ENCODE results near the gene YBX3.
"Not testable (repeated sequence)": the region's sequence is repeated elsewhere in the genome, so short reads cannot be mapped to it uniquely, and the experiment has no call there.

YBX3 gene

DNA sequence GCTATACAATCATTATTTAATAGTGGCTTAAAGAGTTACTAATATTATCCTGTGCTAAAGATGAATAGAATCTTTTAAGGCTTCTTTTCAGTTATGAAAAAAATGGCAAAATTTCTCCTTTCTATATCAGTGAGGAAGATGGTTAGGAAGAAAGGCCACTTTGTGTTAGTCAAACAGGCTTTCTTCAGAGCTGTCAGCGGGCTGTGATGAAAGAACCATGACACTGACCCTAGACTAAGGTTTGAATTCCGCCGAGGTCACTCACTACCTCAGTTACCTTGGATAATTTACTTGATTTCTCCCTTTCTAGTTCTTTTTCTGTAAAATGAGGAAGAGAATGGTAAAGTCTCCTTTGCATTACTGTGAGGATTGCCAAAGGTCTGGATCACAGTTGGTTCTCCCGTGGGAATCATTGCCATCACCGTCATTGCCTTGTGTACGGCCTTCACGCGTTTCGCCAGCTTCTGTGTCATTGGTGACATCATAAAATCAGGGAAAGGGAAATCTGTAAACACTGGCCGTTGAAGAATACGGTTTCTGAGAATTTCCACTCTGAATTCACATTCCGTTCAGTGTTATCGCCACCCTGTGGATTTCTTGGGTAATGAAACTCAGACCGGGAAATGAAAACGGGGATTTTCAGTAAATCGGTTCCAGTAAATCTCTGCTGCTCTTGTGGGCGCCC lies 26.7 kb upstream of the YBX3 start:
- Histone ChIP-seq H3K36me3 (replicated peaks; ENCODE audit: insufficient read depth, low read length) (no peaks in the 10 kb centered on the region), H3K9ac (ENCODE audit: low read length) (no peak overlapping the region; the same call in 1 of the 2 replicates), H4K20me1 (ENCODE audit: insufficient read depth, low read length) (no peaks in the 10 kb centered on the region), H3K27ac (ENCODE audit: low read length) (no peak overlapping the region), H3K27me3 (replicated peaks; ENCODE audit: insufficient read depth, low read length) (no peaks in the 10 kb centered on the region), H3F3A (ENCODE audit: insufficient read depth, low read length) (no peaks in the 10 kb centered on the region), H3K4me3 (ENCODE audit: low read length) (peak overlapping the region; percentile 30; the same call in 1 of the 2 replicates), H2AFZ (ENCODE audit: low read length) (peak overlapping the region; percentile 64), H3K4me1 (ENCODE audit: low read length) (no peaks in the 10 kb centered on the region; the same call in 1 of the 2 replicates), H3K9me2 (replicated peaks; ENCODE audit: insufficient read depth, low read length) (no peaks in the 10 kb centered on the region), H3K9me3 (replicated peaks; ENCODE audit: insufficient read depth, low read length) (no peaks in the 10 kb centered on the region), H3K79me2 (ENCODE audit: low read length) (no peaks in the 10 kb centered on the region), H3K4me2 (ENCODE audit: low read depth, low read length) (peak overlapping the region; percentile 61)
- TF ChIP-seq EZH2 (optimal IDR thresholded peaks at IDR 0.05; ENCODE audit: low read depth, low read length) (no peak), EZH2phosphoT487 (IDR thresholded peaks at IDR 0.05; ENCODE audit: low read length) (no peak)
- TF ChIP-seq, protein P1, sequence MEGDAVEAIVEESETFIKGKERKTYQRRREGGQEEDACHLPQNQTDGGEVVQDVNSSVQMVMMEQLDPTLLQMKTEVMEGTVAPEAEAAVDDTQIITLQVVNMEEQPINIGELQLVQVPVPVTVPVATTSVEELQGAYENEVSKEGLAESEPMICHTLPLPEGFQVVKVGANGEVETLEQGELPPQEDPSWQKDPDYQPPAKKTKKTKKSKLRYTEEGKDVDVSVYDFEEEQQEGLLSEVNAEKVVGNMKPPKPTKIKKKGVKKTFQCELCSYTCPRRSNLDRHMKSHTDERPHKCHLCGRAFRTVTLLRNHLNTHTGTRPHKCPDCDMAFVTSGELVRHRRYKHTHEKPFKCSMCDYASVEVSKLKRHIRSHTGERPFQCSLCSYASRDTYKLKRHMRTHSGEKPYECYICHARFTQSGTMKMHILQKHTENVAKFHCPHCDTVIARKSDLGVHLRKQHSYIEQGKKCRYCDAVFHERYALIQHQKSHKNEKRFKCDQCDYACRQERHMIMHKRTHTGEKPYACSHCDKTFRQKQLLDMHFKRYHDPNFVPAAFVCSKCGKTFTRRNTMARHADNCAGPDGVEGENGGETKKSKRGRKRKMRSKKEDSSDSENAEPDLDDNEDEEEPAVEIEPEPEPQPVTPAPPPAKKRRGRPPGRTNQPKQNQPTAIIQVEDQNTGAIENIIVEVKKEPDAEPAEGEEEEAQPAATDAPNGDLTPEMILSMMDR (IDR thresholded peaks at IDR 0.05; ENCODE audit: low read length) = peak; percentile 96
- peak; percentile 82 for DNase-seq

- no peaks in the 10 kb centered on the region for H3K36me3 ChIP-seq (replicated peaks; ENCODE audit: insufficient read depth, low read length)
- H3K4me2 ChIP-seq (ENCODE audit: low read depth, low read length) = no peak overlapping the region
- H3K9me2 ChIP-seq (replicated peaks; ENCODE audit: insufficient read depth, low read length) = no peaks in the 10 kb centered on the region
- H3K9me3 ChIP-seq (replicated peaks; ENCODE audit: insufficient read depth, low read length) = no peaks in the 10 kb centered on the region
- H3K4me1 ChIP-seq (ENCODE audit: low read length) = no peaks in the 10 kb centered on the region; the same call in 1 of the 2 replicates
- no peaks in the 10 kb centered on the region for H3K79me2 ChIP-seq (ENCODE audit: low read length)
- H4K20me1 ChIP-seq (ENCODE audit: insufficient read depth, low read length) = no peaks in the 10 kb centered on the region
- no peak overlapping the region for H3K27ac ChIP-seq (ENCODE audit: low read length)
- no peak overlapping the region for H3K4me3 ChIP-seq (ENCODE audit: low read length)
- H3K9ac ChIP-seq (ENCODE audit: low read length) = no peak overlapping the region
- no peak for TF ChIP-seq EZH2phosphoT487 (IDR thresholded peaks at IDR 0.05; ENCODE audit: low read length)
- no peak for TF ChIP-seq EZH2 (optimal IDR thresholded peaks at IDR 0.05; ENCODE audit: low read depth, low read length)
- TF ChIP-seq, protein P1 (IDR thresholded peaks at IDR 0.05; ENCODE audit: low read length) = no peak
- H3K27me3 ChIP-seq (replicated peaks; ENCODE audit: insufficient read depth, low read length) = no peaks in the 10 kb centered on the region
- H2AFZ ChIP-seq (ENCODE audit: low read length) = no peak overlapping the region
- no peak for DNase-seq
- H3F3A ChIP-seq (ENCODE audit: insufficient read depth, low read length) = no peaks in the 10 kb centered on the region
These were observed 24.6 kb upstream of the YBX3 start for GRCh38 chr12:10747730-10748129.

GRCh38 chr12:10743420-10743819 lies 20.3 kb upstream of the YBX3 start:
- H3K9me2 ChIP-seq (replicated peaks; ENCODE audit: insufficient read depth, low read length); H2AFZ ChIP-seq (ENCODE audit: low read length); H3K79me2 ChIP-seq (ENCODE audit: low read length); H3K9me3 ChIP-seq (replicated peaks; ENCODE audit: insufficient read depth, low read length); H3K4me3 ChIP-seq (ENCODE audit: low read length); H3K27me3 ChIP-seq (replicated peaks; ENCODE audit: insufficient read depth, low read length); H3K27ac ChIP-seq (ENCODE audit: low read length); DNase-seq; H3K4me2 ChIP-seq (ENCODE audit: low read depth, low read length); H3K9ac ChIP-seq (ENCODE audit: low read length); H4K20me1 ChIP-seq (ENCODE audit: insufficient read depth, low read length); H3K36me3 ChIP-seq (replicated peaks; ENCODE audit: insufficient read depth, low read length); H3F3A ChIP-seq (ENCODE audit: insufficient read depth, low read length): not testable (repeated sequence)
- H3K4me1 ChIP-seq (ENCODE audit: low read length) = peaks cover 17% of the 10 kb centered on the region

GRCh38 chr12:10741845-10742244 lies 18.7 kb upstream of the YBX3 start:
- no peaks in the 10 kb centered on the region for H3K9me3 ChIP-seq (replicated peaks; ENCODE audit: insufficient read depth, low read length)
- no peak overlapping the region for H3K27ac ChIP-seq (ENCODE audit: low read length)
- no peaks in the 10 kb centered on the region for H3K9me2 ChIP-seq (replicated peaks; ENCODE audit: insufficient read depth, low read length)
- H3K4me2 ChIP-seq (ENCODE audit: low read depth, low read length) = no peak overlapping the region
- H3F3A ChIP-seq (ENCODE audit: insufficient read depth, low read length) = no peaks in the 10 kb centered on the region
- H3K4me3 ChIP-seq (ENCODE audit: low read length) = no peak overlapping the region
- no peaks in the 10 kb centered on the region for H3K36me3 ChIP-seq (replicated peaks; ENCODE audit: insufficient read depth, low read length)
- H3K9ac ChIP-seq (ENCODE audit: low read length) = no peak overlapping the region
- DNase-seq = no peak
- H4K20me1 ChIP-seq (ENCODE audit: insufficient read depth, low read length) = no peaks in the 10 kb centered on the region
- H3K79me2 ChIP-seq (ENCODE audit: low read length) = no peaks in the 10 kb centered on the region
- no peaks in the 10 kb centered on the region for H3K27me3 ChIP-seq (replicated peaks; ENCODE audit: insufficient read depth, low read length)
- H2AFZ ChIP-seq (ENCODE audit: low read length) = no peak overlapping the region
- peaks cover 17% of the 10 kb centered on the region for H3K4me1 ChIP-seq (ENCODE audit: low read length)
- no peak for TF ChIP-seq EZH2phosphoT487 (IDR thresholded peaks at IDR 0.05; ENCODE audit: low read length)
- TF ChIP-seq, protein P1 (IDR thresholded peaks at IDR 0.05; ENCODE audit: low read length) = no peak
- TF ChIP-seq EZH2 (optimal IDR thresholded peaks at IDR 0.05; ENCODE audit: low read depth, low read length) = no peak
